HEK293 (cell line): ENCODE measurements around the gene UGT1A1.

Experiments used
- CTCF ChIA-PET: fragments of 350-600 bp; formaldehyde crosslinking; extraction: SDS; loops from one replicate; lab custom pipeline; 2021; ENCODE audit warnings: antibody characterized with exemption; lab: Yijun Ruan, JAX
- POLR2A ChIA-PET: fragments of 300-600 bp; formaldehyde crosslinking; extraction: SDS; loops from one replicate; lab custom pipeline; 2020; ENCODE audit warnings: antibody characterized with exemption, inconsistent platforms; lab: Yijun Ruan, JAX
- H3K27ac ChIP-seq: fragments of 200-500 bp; sonication (Bioruptor generic); 2 replicates; pipeline ENCODE4 v1.5.1; 2014; ENCODE audit warnings: low read depth, low read length, control low read depth, inconsistent platforms; ENCODE audit errors: extremely low read depth
- H3K36me3 ChIP-seq, 2 experiments: fragments of 200-500 bp in 1 of 2; sonication (Bioruptor generic) in 1 of 2; 1 replicate in 1 of 2; 2 replicates in 1 of 2; pipeline ENCODE4 v1.5.1; 2014 to 2017; ENCODE audit warnings: inconsistent platforms in 2 of 2, low read length in 2 of 2; ENCODE audit not compliant: control insufficient read depth in 2 of 2, insufficient read depth in 1 of 2
- H3K4me1 ChIP-seq: fragments of 200-500 bp; sonication (Bioruptor generic); 2 replicates; pipeline ENCODE4 v1.5.1; 2014; ENCODE audit warnings: mild to moderate bottlenecking, low read length, inconsistent platforms; ENCODE audit not compliant: control insufficient read depth, insufficient read depth
- H3K4me3 ChIP-seq: 2 replicates; pipeline ENCODE4 v1.5.1; 2011; ENCODE audit warnings: low read depth, mild to moderate bottlenecking, control low read depth, low read length, moderate library complexity
- H3K9me3 ChIP-seq: fragments of 200-500 bp; sonication (Bioruptor generic); 2 replicates; pipeline ENCODE4 v1.5.1; 2014; ENCODE audit warnings: low read depth, low read length, inconsistent platforms; ENCODE audit not compliant: control insufficient read depth, insufficient read depth
- GLIS2 ChIP-seq: fragments of 450-650 bp; formaldehyde crosslinking; IDR thresholded peaks from 2 replicates; pipeline ENCODE4 v1.5.1; 2016; ENCODE audit warnings: missing biosample characterization, missing genetic modification characterization
- HOXD13 ChIP-seq: sonication (generic); formaldehyde crosslinking; IDR thresholded peaks from 2 replicates; pipeline ENCODE4 v1.8.0; 2022; ENCODE audit warnings: missing genetic modification reagents, borderline replicate concordance
- IKZF3 ChIP-seq: fragments of 450-650 bp; IDR thresholded peaks from 2 replicates; pipeline ENCODE4 v1.5.0; 2018; ENCODE audit warnings: missing biosample characterization, mild to moderate bottlenecking, missing genetic modification characterization, moderate library complexity
- KLF7 ChIP-seq: fragments of 450-650 bp; formaldehyde crosslinking; IDR thresholded peaks from 2 replicates; pipeline ENCODE4 v1.5.1; 2016; ENCODE audit warnings: missing biosample characterization, missing genetic modification characterization, borderline replicate concordance
- MYNN ChIP-seq: fragments of 450-650 bp; formaldehyde crosslinking; IDR thresholded peaks from 2 replicates; pipeline ENCODE4 v1.5.1; 2016; ENCODE audit warnings: missing biosample characterization, missing genetic modification characterization, borderline replicate concordance
- RBAK ChIP-seq: fragments of 450-650 bp; formaldehyde crosslinking; IDR thresholded peaks from 2 replicates; pipeline ENCODE4 v1.5.1; 2016; ENCODE audit warnings: missing biosample characterization, missing genetic modification characterization
- ZBTB49 ChIP-seq: fragments of 450-650 bp; formaldehyde crosslinking; IDR thresholded peaks from 2 replicates; pipeline ENCODE4 v1.5.1; 2016; ENCODE audit warnings: missing biosample characterization, missing genetic modification characterization, low read depth
- ZEB2 ChIP-seq: fragments of 450-650 bp; formaldehyde crosslinking; IDR thresholded peaks from 2 replicates; pipeline ENCODE4 v1.5.1; 2016; ENCODE audit warnings: missing biosample characterization, missing genetic modification characterization
- ZNF114 ChIP-seq: fragments of 450-650 bp; formaldehyde crosslinking; IDR thresholded peaks from 2 replicates; pipeline ENCODE4 v1.5.0; 2017; ENCODE audit warnings: missing biosample characterization, missing genetic modification characterization
- ZNF133 ChIP-seq: fragments of 450-650 bp; formaldehyde crosslinking; IDR thresholded peaks from 2 replicates; pipeline ENCODE4 v1.5.1; 2016; ENCODE audit warnings: missing biosample characterization, missing genetic modification characterization
- ZNF157 ChIP-seq: fragments of 450-650 bp; formaldehyde crosslinking; IDR thresholded peaks from 2 replicates; pipeline ENCODE4 v1.5.1; 2016; ENCODE audit warnings: missing biosample characterization, missing genetic modification characterization
- ZNF214 ChIP-seq: fragments of 450-650 bp; formaldehyde crosslinking; IDR thresholded peaks from 2 replicates; pipeline ENCODE4 v1.5.1; 2017; ENCODE audit warnings: missing biosample characterization, mild to moderate bottlenecking, missing genetic modification characterization, borderline replicate concordance
- ZNF341 ChIP-seq: fragments of 450-650 bp; formaldehyde crosslinking; IDR thresholded peaks from 2 replicates; pipeline ENCODE4; 2016; ENCODE audit warnings: low read depth, missing biosample characterization, missing genetic modification characterization
- ZNF362 ChIP-seq: fragments of 450-650 bp; formaldehyde crosslinking; IDR thresholded peaks from 2 replicates; pipeline ENCODE4 v1.5.1; 2016; ENCODE audit warnings: missing biosample characterization, missing genetic modification characterization
- ZNF404 ChIP-seq: fragments of 450-650 bp; formaldehyde crosslinking; IDR thresholded peaks from 2 replicates; pipeline ENCODE4 v1.5.1; 2017; ENCODE audit warnings: missing biosample characterization, missing genetic modification characterization
- ZNF423 ChIP-seq: fragments of 450-650 bp; formaldehyde crosslinking; IDR thresholded peaks from 2 replicates; pipeline ENCODE4 v1.5.1; 2016; ENCODE audit warnings: missing biosample characterization, missing genetic modification characterization
- ZNF513 ChIP-seq: fragments of 450-650 bp; IDR thresholded peaks from 2 replicates; pipeline ENCODE4 v1.5.1; 2018; ENCODE audit warnings: missing biosample characterization, missing genetic modification characterization
- ZNF544 ChIP-seq: fragments of 450-650 bp; formaldehyde crosslinking; IDR thresholded peaks from 2 replicates; pipeline ENCODE4 v1.5.0; 2017; ENCODE audit warnings: missing biosample characterization, missing genetic modification characterization
- ZNF623 ChIP-seq: fragments of 450-650 bp; formaldehyde crosslinking; IDR thresholded peaks from 2 replicates; pipeline ENCODE4 v1.5.1; 2016; ENCODE audit warnings: missing biosample characterization, missing genetic modification characterization
- ZNF664 ChIP-seq: fragments of 450-650 bp; formaldehyde crosslinking; IDR thresholded peaks from 2 replicates; pipeline ENCODE4 v1.5.1; 2016; ENCODE audit warnings: missing biosample characterization, missing genetic modification characterization
- ZNF747 ChIP-seq: fragments of 450-650 bp; formaldehyde crosslinking; IDR thresholded peaks from 2 replicates; pipeline ENCODE4 v1.5.1; 2016; ENCODE audit warnings: missing biosample characterization, missing genetic modification characterization
- ZNF843 ChIP-seq: fragments of 450-650 bp; formaldehyde crosslinking; IDR thresholded peaks from 2 replicates; pipeline ENCODE4 v1.5.1; 2016; ENCODE audit warnings: missing biosample characterization, missing genetic modification characterization
- ZSCAN30 ChIP-seq: fragments of 450-650 bp; IDR thresholded peaks from 2 replicates; pipeline ENCODE4 v1.5.1; 2018; ENCODE audit warnings: missing biosample characterization, mild to moderate bottlenecking, missing genetic modification characterization, moderate library complexity

The UGT1A1 gene

GRCh38 chr2:233817361-233817911, 57.4 kb downstream of the UGT1A1 start:
- Histone ChIP-seq H3K4me1 (peaks cover 5% of the 10 kb centered on the region; the same call in 1 of the 2 replicates), H3K9me3 (no peaks in the 10 kb centered on the region), H3K4me3 (no peak overlapping the region), H3K36me3 (no peaks in the 10 kb centered on the region), H3K27ac (no peak overlapping the region)
- POLR2A ChIA-PET: no interaction called here
- TF ChIP-seq ZNF664 (tag by site-specific recombination) (no peak), ZEB2 (no peak), ZNF114 (tag by site-specific recombination) (no peak), ZNF843 (no peak), RBAK (tag by site-specific recombination) (no peak), ZNF747 (tag by site-specific recombination) (no peak), GLIS2 (tag by site-specific recombination) (no peak)
- CTCF ChIA-PET: interaction anchor here (1.1 kb wide), 1 partner anchor 764 kb away, joined by 3 read pairs; no protein-coding TSS in a partner anchor

- POLR2A ChIA-PET: no interaction called here
- CTCF ChIA-PET: interaction anchor here (1.1 kb wide), 1 partner anchor 765 kb away, joined by 3 read pairs; no protein-coding TSS in a partner anchor
Observed at GRCh38 chr2:233817995-233818638, 58.0 kb downstream of the UGT1A1 start.

GRCh38 chr2:233818639-233819621, 58.9 kb downstream of the UGT1A1 start:
- H3K27ac ChIP-seq: no peak overlapping the region
- ChIA-PET CTCF (no interaction called here), POLR2A (no interaction called here)
- H3K4me3 ChIP-seq: no peak overlapping the region
- no peaks in the 10 kb centered on the region for H3K9me3 ChIP-seq
- no peaks in the 10 kb centered on the region for H3K36me3 ChIP-seq
- peaks cover 5% of the 10 kb centered on the region; the same call in 1 of the 2 replicates for H3K4me1 ChIP-seq
- no peak for TF ChIP-seq ZNF404 (tag by site-specific recombination)
- TF ChIP-seq ZNF214 (tag by site-specific recombination): no peak
- TF ChIP-seq ZNF157: no peak
- no peak for TF ChIP-seq MYNN (tag by site-specific recombination)
- no peak for TF ChIP-seq ZNF133 (tag by site-specific recombination)
- no peak for TF ChIP-seq ZNF362 (tag by site-specific recombination)
- TF ChIP-seq ZNF623 (tag by site-specific recombination): no peak
- TF ChIP-seq ZBTB49 (tag by site-specific recombination): no peak
- no peak for TF ChIP-seq ZNF341 (tag by site-specific recombination)
- no peak for TF ChIP-seq ZNF544 (tag by site-specific recombination)
- TF ChIP-seq HOXD13 (CRISPR knock-in tag): no peak

More at GRCh38 chr2:233817995-233818638, 58.0 kb downstream of the UGT1A1 start:
- TF ChIP-seq KLF7 (tag by site-specific recombination): no peak
- no peak for TF ChIP-seq ZNF423 (tag by site-specific recombination)
- TF ChIP-seq IKZF3: no peak
- no peak for TF ChIP-seq ZNF513 (tag by site-specific recombination)
- TF ChIP-seq ZSCAN30 (tag by site-specific recombination): no peak
- Histone ChIP-seq H3K4me1 (peaks cover 5% of the 10 kb centered on the region; the same call in 1 of the 2 replicates), H3K27ac (no peak overlapping the region), H3K36me3 (no peaks in the 10 kb centered on the region), H3K9me3 (no peaks in the 10 kb centered on the region), H3K4me3 (no peak overlapping the region)
